ENCODE results near the gene ATP6V0E1. TPM values are rescaled to one million over a fixed set of nuclear protein-coding genes. Genes with fewer than 3 reads are reported as not detected.
"Not testable (repeated sequence)": the region's sequence is repeated elsewhere in the genome, so short reads cannot be mapped to it uniquely, and the experiment has no call there.

The ATP6V0E1 gene
- total RNA-seq, 1 experiment from 2014 or later: 135 TPM

DNA sequence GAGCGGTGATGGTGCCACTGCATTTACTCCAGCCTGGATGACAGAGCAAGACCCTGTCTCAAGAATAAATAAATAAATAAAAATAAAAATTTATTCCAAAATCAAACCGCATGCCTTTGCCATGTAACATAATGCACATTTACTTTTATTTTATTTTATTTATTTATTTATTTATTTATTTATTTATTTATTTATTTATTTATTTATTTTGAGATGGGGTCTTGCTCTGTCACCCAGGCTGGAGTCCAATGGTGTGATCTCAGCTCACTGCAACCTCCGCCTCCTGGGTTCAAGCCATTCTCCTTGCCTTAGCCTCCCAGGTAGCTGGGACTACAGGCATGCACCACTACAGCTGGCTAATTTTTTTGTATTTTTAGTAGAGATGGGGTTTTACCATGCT lies 48.5 kb downstream of the ATP6V0E1 start:
- DNase-seq (ENCODE audit: extremely low read depth, low read depth): not testable (repeated sequence)

GRCh38 chr5:173032730-173033129 lies 49.2 kb downstream of the ATP6V0E1 start:
- DNase-seq (ENCODE audit: extremely low read depth, low read depth): no peak

GRCh38 chr5:173033923-173034322 lies 50.4 kb downstream of the ATP6V0E1 start:
- no peak for DNase-seq (ENCODE audit: extremely low read depth, low read depth)

DNA sequence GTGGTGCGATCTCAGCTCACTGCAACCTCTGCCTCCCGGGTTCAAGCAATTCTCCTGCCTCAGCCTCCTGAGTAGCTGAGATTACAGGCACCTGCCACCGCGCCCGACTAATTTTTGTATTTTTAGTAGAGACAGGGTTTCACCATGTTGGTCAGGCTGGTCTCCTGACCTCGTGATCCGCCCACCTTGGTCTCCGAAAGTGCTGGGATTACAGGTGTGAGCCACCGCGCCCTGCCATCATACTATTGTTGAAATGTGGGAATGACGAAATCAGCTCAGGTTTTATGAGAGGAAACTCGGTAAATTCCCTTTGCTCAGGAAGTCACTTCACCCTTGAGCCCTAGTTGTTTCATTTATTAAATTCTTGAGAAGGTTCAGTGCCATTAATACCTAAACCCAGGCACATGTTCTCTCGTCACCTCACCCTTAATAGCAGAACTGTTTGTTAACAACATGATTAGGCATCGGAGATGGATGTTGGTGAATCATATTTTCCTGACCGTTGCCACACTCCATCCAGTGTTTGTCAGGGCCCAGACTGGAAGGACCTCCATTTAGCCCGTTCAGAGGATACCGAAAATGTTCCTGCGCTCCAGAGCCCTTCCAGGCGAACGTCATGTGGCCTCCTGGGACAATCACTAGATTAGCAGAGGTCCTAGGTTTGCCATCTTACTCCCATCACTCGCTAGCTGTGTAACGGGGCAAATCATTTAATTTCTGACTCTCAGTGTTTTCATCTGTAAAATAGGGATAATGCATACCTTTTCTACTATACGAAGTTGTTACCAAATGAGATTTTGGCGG lies 52.5 kb downstream of the ATP6V0E1 start:
- no peak for DNase-seq (ENCODE audit: extremely low read depth, low read depth)

GRCh38 chr5:173039188-173039587 lies 55.6 kb downstream of the ATP6V0E1 start:
- DNase-seq (ENCODE audit: extremely low read depth, low read depth): no peak

GRCh38 chr5:173039964-173040363 lies 56.4 kb downstream of the ATP6V0E1 start:
- DNase-seq (ENCODE audit: extremely low read depth, low read depth): no peak

DNA sequence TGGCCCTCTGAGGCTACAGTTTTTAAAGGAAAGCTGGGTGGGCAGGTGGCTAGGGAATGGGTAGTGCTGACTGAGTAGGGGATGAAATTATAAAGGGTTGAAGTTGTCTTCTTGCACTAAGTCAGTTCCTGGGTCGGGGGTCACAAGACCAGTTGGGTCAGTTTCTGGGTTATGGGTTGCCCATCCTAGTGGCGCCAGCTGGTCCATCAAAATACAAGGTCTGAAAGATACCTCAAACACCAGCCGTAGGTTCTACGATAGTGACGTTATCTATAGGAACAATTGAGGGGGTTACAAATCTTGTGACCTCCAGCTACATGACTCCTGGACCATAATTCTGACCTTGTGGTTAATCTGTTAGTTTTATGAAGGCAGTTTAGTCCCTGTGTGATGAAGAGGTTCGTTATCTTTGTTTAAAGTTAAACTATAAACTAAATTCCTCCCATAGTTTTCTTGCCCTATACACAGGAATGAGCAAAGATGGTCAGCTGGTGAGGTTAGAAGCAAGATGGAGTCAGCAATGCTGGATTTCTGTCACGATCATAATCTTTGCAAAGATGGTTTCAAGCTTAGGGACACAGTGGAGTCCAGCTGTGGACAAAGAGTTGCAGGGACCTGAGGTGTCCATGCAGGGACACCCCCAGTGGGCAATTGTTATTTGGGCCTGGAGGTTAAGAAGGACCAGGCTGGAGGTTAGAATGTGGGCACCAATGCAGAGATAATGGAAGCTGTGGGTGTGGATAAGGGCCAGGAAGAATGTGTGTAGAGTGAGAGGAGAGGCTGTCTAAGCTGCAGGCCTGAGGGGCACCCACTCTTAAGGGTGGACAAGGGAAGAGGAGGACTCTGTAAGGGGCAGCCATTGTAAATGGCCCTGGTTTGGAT lies 58.6 kb downstream of the ATP6V0E1 start:
- no peak for DNase-seq (ENCODE audit: extremely low read depth, low read depth)

DNA sequence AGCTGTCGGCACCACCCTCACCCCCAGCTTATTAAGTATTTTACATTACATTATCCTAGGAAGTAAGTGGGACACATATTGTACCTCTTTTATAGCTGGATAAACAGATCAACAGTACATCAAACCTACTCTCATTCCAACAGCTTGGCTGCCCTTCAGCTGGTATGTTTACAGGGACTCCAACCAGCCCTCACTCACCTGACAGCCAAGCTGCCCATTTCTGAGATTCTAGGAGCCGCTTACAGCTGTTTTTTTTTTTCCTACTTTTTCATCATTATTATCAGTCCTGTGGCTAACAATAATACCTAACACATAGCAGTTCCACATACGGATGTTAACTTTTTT lies 59.2 kb downstream of the ATP6V0E1 start:
- DNase-seq (ENCODE audit: extremely low read depth, low read depth): no peak

DNA sequence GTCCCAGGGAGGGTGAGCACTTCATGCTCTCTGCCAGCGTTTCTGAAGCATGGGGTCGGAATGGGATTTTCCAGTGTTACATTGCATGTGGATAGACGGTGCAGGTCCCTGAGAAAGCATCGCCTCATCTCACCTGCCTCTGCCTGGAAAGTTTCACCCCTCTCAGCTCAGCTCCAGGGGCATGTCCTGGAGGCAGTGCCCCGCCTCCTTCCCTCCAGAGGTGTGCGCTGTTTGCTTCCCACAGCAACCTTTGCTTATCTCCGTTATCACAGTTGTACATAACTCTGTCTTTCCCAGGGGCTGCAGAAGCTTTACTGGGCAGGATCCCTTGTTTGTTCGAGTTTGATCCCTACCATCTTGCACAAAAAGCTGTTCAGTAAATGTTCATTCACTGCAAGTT lies 61.9 kb downstream of the ATP6V0E1 start:
- DNase-seq (ENCODE audit: extremely low read depth, low read depth): no peak

DNA sequence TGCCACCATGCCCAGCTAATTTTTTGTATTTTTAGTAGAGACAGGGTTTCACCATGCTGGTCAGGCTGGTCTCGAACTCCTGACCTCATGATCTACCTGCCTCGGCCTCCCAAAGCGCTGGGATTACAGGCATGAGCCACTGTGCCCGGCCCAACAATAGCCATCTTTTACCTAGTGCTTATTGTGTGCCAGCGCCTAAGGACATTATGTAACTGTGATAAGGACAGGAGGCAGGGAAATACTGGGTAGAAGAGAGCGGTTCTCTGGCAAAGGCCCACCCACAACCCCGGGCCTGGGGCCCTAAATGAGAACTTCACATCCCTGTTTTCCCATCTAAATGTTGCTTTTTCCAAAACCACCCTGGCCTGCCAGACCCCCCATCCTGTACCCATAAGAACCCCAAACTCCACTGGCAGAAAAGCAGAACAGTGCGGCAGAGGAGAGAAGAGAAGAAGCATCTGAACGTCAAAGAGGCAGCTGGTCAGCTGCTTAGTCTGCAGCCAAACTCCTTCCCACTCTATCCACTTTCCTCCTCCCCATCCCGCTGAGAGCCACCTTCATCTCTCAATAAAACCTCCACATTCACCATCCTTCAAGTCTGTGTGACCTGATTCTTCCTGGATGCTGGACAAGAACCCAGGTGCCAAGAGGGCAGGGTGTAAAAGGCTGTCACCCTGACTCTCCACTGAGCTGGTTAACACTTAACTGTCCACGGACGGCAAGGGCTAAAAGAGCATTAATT lies 63.7 kb downstream of the ATP6V0E1 start:
- DNase-seq (ENCODE audit: extremely low read depth, low read depth): not testable (repeated sequence)

GRCh38 chr5:173047838-173048105 lies 64.2 kb downstream of the ATP6V0E1 start:
- DNase-seq (ENCODE audit: extremely low read depth, low read depth): no peak

GRCh38 chr5:173050791-173051190 lies 67.2 kb downstream of the ATP6V0E1 start:
- no peak for DNase-seq (ENCODE audit: extremely low read depth, low read depth)

GRCh38 chr5:173051746-173052145 lies 68.2 kb downstream of the ATP6V0E1 start:
- no peak for DNase-seq (ENCODE audit: extremely low read depth, low read depth)

GRCh38 chr5:173053041-173053440 lies 69.5 kb downstream of the ATP6V0E1 start:
- DNase-seq (ENCODE audit: extremely low read depth, low read depth): no peak

GRCh38 chr5:173055042-173055721 lies 71.6 kb downstream of the ATP6V0E1 start:
- no peak for DNase-seq (ENCODE audit: extremely low read depth, low read depth)

DNA sequence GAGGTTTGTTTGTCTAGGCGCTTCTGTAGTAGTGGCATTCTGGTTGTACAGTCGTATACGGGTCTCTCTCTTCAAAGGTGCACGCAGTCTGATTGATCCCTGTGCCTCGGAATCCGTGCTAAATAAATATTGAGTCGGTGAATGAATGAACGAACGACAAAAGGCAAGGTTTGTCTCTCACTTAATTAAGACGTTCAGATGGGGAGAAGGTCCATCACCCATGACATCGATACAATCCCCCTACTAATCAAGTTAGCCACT lies 72.1 kb downstream of the ATP6V0E1 start:
- no peak for DNase-seq (ENCODE audit: extremely low read depth, low read depth)

DNA sequence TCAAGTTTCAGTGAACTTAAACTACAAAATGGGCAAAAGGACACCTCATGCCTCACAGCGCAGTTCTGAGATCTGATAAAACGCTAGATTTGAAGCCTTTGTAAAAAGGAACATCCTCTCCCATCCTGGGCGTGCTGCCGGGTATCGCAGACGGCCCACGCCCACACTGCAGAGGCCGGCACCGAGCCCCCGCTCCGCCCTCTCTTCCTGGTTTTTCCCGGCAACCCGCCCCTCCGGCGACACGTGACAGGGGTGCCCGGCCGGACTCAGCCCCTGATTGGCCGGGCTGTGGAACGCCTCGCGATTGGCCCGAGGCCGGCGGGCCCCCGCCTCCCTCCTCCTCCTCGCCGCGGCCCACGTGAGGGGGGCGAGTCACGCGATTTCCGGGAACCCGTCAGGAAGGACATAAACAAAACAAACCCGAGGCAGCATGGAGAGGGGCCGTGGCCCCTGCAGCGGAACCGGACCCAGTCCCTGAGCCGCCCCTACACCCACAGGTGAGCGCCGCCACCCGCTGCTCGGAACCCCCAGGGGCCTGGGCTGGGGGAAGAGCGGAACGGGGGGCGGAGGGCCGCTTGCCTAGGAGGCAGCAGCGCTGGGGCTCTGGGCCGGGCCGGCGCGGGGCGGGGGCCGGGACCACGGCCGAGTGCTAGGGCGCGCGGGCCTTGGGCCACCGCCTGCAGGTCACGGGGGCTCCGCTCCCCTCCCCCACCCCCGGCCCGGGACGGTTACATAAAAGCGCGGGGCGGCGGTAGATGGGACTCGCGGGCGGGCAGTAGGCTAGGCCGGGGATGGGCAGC lies 72.6 kb downstream of the ATP6V0E1 start, which contains the start of gene CREBRF:
Gene CREBRF (plus strand): TSS at position 370 of the 800 bp plus-strand sequence. CDS start 24,424 bp downstream, outside the sequence.
- DNase-seq (ENCODE audit: extremely low read depth, low read depth): peak; percentile 92

- DNase-seq (ENCODE audit: extremely low read depth, low read depth): no peak
These were observed 73.2 kb downstream of the ATP6V0E1 start for GRCh38 chr5:173056783-173057061.

DNA sequence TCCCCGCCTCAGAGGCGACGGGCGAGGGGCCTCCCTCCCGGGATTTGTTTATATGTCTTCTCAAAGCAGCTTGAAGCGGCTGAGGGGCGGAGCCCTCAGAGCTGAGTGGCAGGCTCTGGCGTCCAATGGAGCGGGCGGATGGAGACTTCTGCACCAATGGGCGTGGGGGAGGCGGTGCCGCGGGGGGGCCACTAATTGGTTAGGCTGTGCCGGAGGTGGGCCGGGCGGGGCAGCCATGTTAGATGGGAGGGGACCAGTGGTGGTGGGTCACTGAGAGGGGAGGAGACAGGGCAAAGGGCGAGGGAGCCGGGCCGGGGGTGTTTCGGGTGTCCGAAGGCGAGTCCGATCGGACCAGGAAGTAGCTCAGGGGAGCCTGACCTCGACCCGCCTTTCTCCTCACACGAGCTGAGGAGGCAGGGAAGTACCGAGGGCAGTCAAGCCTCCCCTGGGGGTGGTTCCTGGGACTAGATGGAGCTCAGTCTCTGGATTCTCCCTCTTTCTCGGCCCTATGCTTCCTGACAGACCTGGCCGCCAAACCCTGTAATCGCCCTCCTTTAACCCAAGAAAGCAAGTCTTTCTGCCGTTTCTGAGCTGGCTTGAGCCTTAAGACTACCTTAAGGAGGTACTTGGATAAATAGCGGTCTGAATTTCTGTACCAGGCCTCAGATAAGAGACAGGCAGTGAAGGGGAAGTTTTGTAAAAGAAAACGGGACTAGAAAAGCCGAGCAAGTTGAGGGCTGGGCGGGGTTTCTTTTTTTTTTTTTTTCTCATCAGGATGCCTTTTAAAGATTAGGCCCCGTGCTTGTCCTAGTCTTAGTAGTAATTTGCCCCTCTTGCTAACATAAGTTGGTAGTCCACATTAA lies 73.7 kb downstream of the ATP6V0E1 start:
- DNase-seq (ENCODE audit: extremely low read depth, low read depth): peak; percentile 98

Data from NCI-H460 (cell line).